Measurements from ENCODE around the gene PELI2.
A peak's percentile ranks its signal among the peaks of the same experiment; 100 is the strongest.

PELI2 gene

DNA sequence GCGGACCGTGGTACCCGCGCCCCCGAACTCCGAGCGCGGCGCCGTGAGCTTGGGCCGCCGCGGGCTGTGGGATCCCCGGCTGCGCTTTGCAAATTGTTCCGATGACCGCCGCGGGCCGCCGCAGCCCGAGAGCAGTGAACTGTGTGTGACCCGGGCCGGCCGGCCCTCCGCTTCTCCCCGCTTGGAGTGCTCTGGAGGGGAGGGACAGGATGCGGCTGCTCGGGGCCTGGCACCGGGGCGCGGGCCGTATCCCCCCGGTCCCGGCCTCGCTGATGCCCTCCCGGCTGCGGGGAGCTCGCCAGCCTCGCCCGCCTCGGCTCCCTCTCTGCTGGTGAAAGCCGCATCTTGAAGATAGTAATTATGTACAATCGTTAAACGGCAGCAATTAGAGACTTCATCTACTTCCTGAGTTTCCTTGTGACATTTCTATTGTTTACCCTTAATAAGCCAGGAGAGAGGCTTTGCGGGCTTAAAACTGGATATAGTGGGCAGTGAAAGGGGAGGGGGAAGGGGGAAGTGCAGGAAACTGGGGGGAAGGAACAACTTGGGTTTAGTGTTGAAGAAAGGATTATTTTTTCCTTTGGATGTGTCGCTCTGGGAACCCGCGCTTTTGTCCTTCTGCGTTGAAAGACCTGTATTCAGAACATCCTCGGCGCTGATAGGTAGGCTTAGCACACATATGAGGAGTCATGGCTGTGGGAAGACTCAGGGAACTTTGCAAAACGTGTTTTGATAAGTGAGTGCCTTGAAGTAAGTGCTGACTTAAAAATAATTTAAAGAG, 1.2 kb downstream of the PELI2 start:
- DNase-seq (ENCODE audit: low read depth, low spot score), result peak; percentile 69

DNA sequence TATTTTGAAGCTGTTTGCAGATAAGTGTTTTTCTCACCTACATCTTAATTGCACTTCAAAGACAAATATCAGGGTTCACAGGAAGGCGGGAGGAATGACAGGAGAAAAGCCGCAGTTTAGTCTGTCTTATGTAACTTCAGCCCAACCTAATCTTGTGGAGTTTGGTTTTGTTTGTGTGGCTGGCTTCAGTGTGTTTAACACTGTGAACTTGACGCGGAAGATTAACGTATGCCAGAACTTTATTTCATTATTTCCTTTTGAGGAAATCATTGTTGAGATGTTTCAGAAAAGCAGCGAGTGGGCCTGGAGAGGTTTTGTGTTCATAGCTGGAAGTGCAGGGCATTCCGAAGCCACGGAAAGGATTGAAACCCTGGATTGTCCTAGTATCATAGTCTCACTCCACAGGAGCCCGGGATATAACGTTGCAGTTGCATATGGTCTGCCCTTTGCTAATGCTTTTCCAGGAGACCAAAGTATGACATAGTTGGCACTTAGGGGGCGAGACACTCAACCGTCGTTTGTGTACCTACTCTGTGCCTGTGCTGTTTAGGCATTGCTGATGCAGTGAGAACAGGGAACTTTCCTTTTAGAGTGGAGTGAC, 2.0 kb downstream of the PELI2 start:
- no peak for DNase-seq (ENCODE audit: low read depth, low spot score)

DNA sequence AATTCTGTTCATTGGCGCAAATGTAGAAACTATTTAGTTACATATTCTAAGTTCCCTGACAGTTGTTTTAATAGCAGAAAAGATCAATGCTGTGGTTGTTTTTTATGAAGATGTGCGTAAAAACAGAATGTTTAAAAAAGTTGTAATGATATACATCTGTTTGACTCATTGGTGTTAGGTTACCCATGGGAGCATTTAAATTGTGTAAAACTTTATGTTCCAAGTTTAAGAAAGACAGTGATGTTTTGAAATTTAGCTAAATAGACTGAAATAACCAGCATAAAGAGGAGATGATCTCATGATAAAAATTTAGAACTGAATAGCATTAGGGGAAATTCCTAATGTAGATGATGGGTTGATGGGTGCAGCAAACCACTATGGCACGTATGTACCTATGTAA, 3.6 kb downstream of the PELI2 start:
- DNase-seq (ENCODE audit: low read depth, low spot score), result no peak

DNA sequence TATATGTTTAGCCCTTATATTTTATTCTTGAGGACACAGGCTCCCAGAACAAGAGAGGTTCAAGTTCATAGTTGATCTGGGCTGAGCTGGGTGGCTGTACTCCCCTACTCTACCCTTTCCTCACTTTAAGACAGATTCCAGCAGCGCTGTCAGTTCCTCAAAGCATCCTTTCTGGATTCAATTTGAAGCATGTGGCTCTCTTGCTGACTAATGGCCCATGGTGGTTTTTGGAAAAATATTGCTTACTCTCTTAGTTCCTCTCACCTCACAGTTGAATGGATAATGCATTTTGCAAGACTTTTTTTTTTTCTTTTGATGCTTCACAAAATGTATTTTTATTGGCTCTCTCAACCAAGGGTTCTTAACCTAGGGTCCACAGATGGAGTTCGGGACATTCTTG, 4.1 kb downstream of the PELI2 start:
- DNase-seq (ENCODE audit: low read depth, low spot score), result no peak

DNA sequence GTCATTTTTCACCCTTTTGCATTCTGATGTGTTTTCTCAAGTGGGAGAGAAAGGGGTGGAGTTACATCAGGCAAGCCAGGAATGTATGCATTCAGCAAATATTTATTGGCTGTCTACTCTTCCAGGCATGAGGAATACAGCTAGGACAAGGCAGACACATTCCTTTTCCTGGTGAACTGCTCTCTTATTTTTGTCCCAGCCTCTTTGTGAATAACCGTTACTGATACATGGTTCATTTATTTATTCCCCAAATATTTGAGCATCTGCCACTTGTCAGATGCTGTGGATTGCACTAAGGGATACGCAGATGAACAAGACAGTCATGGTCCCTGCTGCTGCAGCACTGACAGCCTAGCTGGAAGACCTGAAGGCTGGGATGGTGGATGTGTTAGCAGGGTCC, 6.1 kb downstream of the PELI2 start:
- no peak for DNase-seq (ENCODE audit: low read depth, low spot score)

DNA sequence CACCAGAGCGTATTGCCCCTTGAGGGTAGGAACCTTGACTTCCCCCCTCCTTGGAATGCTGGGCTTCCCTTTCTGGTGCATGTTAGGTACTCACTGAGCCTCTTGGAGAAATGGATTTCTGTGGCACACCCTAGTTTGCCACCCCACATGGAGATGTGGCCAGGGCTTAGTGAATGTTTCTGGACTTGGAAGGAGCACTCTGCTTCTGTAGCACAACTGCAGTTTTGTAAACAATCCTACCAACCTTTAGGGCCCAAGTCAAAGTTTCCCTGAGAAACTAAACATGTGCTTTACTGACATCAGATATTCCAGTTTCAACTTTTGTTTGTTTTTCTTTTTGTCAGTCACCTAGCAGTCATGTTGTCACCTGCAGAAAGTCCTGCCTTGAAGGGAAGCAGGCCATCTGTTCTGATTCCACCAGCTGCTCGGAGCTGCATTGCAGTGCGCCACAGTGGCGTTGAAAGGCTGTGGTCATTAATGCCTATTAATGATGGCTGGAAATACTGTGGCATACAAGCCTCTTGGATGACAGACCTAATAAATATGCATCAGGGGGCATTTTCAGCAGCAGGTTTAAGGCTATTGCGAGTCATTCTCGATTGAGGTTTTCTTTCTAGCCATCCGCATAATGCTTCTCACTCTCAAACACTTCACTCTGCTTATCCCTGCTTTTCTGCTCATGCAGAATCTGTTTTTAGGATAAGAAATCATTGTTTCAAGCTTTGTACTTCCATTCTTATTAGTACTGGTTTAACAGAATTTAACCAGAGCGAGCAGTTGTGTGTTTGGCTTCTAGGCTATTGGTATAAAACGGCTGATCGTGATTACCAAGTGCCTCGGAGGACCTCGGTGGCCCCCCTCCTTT, 7.8 kb downstream of the PELI2 start:
- no peak for DNase-seq (ENCODE audit: low read depth, low spot score)

DNA sequence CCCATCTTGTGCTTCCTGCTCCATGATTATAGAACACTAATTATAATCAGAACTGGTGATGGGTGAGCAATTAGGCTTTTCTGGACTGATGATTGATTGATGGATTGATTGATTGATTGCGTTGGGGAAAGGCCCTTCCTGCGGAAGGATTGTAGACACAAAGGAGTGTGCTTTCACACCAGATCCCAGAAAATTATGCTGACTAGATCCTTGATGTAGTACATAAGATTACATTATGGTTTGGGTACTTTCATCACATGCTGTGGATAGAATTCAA, 8.4 kb downstream of the PELI2 start:
- DNase-seq (ENCODE audit: low read depth, low spot score), result no peak

DNA sequence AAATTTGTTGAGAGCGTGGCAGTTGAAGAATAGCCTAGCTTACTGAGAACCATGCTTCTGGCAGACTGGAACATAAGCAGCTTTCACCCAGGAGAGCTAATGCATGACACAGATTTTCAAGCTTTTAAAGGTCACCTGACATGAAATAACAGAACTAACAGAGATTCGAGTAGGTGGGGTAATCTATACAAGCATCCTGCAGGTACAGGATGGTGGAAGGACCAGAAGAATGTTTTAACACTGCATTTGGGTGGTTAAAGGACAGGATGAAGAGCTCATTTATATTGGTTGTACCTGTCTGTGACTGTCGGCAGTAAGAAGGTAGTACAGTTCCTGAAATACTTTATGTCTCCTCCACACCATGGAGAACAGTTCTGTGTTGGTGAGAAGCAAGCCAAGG, 8.9 kb downstream of the PELI2 start:
- DNase-seq (ENCODE audit: low read depth, low spot score), result no peak

DNA sequence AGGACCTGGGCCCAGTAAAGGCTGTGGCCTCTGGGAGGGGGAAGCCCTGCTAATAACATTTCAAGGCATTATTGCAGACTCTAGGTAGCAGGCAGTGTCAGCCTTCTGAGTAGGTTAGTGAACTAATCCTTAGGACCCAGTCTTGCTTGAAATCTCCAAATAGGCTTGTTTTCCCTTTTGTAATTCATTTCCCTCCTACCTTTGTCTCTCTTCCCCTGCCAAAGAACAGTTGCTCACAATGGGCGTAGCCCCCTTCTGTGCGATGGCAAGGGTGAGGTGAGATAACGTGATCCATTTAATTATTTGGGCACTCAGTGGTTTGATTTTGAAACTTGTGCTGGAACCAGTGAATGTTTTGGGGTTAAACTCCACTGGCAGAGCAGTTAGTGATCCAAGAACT, 10.9 kb downstream of the PELI2 start:
- DNase-seq (ENCODE audit: low read depth, low spot score), result no peak

DNA sequence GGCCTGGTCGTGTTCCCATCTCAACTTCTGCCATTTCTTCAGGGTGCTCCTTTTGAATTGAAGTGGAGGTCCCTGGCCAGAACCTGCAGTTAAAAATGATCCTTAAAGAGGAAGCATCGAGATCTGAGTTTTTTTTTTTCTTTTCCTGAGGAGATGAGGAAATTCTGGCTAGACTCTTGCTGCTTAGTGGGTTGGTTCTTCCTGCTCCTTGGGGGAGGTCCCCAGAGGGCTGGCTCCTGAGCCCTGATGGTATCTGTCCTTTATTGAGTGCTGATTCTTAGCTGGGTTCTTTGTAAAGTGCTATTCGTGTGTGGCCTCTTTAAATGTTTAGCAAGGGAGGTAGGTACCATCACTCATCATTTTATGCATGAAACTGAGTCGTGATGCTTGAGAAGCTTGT, 11.7 kb downstream of the PELI2 start:
- no peak for DNase-seq (ENCODE audit: low read depth, low spot score)

DNA sequence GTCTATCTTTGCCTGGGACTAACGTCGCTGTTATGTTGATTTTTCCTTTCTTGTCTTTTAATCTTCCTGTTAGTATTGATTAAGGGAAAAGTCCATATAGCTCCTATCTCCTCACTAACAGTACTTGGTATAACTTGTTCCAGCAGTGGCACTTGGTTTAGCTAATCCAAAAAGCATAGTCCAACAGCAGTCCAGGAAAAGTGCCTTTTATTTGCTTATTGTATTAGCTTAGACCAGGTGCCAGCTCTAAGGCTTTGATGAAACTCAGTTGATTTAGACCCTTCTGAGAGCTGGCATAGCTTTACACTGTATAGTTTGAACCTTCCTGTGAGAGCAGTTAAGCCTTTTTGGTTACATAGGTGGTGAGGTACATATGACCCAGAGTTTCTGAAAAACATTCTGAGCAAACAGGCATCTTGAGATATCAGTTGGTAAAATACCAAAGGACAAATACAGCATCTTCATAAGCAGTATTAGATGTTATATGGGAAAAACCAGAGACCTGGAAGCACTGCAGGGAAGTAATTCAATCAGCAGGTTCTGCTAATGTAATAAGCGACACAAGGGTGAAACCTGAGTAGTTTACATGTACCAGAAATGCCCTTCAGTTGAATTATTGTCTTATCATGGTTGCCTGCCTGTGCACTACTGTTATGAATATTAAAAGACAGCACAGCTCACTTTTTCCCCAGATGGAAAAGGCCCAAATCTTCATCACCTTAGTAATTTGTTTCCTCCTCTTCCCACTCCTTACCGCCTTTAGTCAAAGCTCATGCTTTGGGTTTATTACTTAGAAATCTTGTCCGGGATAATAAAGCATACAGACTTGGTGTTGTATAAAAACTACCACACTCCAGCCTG, 13.0 kb downstream of the PELI2 start:
- no peak for DNase-seq (ENCODE audit: low read depth, low spot score)

DNA sequence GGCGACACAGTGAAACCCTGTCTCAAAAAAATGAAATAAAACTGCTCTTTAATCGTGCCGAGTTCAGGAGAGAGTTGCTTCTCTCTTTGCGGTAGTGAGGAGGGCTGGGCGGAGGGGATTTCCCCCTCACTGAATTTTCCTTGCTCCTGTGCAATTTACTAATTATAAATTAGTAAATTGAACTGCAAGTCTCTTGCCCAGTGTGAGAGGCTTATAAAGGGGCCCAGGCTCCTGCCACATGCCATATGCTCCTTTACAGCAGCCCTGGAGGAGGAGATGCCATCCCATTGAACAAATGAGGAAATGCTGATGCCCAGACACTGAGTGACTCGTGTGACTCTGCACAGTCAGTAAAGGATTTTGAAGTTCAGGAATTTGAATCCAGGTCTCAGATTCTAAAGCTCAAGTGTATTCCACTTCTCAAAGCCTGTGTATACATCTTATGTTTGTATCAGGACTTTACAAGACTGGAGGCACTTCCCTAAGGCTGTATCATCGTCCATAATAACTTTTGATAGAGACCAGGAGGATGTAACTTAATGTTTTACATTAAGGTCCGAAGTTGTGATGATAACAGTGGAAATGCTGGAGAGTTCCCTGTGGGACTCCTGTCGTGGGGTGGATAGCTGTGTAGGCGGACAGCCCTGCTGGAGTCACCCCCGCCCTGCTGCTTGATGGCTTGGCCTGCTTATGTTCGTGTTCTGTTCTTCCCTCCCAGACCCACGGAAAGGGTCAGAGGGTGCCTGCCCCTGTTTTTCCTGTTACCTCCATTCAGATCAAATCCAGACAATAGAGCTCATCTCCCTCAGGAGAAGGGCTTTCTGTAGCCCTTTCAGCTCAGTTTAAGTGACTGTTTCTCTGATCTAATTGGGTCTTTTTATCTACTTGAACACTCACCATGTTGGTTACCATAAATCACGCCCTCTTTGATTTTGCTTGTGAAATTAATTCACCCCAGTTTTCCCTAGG, 13.9 kb downstream of the PELI2 start:
- DNase-seq (ENCODE audit: low read depth, low spot score), result no peak

DNA sequence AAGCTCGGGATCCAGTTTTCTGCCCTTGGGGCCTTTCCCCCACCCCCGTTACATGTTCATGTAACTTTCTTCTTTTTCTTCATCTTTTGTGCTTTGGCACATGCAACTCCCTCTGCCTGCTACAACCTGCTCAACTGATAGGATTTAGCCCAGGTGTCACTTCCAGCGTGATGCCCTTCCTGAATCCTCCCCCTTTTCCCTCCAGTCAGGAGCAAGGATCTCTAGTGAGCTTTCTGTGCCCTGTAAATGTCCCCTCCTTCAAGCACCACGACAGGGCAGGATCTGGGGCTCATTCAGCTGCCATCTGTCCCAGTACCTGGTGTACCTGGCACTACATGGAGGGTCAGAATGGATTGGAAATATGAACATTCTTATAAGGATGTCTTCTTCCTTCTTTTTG, 15.3 kb downstream of the PELI2 start:
- DNase-seq (ENCODE audit: low read depth, low spot score), result no peak

DNA sequence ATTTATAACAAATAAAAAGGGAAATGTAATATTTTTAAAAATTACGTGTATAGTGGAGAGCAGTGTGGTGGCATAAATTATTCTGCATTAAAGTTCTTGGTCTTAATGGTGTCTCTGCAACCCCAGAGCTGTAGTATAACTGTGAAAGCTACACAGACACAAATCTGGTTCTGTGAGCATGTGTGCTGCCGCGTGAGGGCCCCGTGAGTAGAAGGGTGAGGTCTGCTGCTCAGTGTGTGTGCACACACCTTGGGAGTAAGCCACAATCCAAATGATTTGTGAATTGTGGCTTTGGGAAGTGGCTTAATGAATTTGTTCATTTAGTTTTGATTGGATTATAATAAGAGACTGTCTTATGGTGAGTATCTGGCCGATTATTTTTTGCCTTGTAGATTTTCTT, 16.8 kb downstream of the PELI2 start:
- DNase-seq (ENCODE audit: low read depth, low spot score), result no peak

DNA sequence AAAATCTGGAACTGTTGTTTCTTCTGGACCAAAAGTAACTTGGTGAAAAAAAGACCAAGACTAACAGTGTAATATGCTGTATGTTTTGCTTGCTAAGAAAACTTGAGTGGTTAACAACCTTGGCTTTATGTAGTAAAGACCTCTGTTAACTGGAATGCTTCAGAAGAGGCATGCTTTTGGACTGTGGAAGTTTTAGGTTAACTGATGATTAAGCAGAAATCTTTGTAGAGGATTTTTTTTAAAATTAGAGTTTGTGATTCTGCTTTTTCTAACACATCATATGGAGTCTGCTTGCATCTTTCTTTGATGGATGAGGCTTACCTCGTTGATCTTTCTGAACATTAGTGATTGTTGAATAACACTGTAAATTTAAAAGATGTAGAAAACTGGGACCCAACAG, 17.5 kb downstream of the PELI2 start:
- no peak for DNase-seq (ENCODE audit: low read depth, low spot score)

DNA sequence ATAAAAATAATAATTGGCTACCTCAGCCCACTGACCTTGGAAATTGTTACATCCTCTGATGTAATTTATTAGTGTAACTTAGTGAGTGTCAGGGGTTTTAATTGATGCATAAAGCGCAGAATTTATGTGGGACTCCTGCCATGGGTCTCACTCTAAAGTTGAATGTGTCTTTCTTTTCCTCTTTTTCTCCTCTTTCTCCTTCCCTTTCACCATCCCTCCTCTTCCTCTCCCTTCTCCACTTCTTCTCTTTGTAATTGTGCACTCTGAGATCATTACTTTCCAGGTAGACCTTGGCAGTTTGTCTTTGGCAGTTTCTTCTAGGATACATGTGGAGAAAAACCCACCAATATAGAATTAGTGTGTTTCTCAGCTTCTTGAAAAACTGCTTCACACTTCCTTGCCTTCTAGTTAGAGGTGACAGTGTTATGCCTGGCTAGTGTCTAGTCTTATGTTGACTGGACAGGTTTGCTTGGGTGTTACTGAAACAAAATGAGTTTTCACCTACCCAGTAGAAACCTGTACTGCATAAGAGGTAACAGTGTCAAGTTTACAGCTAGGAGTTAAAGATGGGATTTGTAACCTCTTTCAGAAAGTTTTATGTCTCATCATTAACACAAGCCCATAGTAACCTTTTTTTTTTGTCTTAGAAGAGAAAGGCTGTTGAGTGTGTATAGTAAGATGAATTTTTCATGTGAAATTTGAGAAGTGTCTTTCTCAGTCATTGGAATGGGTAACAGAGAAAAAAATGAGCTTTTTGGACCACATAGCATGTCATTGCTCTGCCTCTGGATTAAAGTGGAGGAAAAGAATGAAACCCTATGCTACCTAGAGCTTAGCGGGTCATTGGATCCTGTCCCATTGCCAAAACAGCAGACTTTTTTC, 18.6 kb downstream of the PELI2 start:
- DNase-seq (ENCODE audit: low read depth, low spot score), result no peak

DNA sequence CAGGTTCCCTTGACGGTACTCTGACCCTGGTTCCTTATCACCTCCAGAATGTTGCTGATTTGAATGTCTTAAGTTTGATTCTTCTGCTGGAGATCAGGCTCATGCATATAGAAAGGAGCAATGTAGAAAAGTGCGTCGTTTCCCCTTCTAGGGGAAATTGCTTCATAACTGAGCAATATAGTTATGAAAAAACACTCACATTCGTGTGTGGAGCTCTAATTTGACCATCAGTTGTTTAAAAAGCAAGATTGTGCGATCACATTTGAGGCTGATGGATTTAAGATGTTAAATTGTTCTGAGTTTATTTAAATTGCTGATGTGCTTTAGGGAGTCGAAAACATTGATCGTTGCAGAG, 19.2 kb downstream of the PELI2 start:
- DNase-seq (ENCODE audit: low read depth, low spot score), result no peak

DNA sequence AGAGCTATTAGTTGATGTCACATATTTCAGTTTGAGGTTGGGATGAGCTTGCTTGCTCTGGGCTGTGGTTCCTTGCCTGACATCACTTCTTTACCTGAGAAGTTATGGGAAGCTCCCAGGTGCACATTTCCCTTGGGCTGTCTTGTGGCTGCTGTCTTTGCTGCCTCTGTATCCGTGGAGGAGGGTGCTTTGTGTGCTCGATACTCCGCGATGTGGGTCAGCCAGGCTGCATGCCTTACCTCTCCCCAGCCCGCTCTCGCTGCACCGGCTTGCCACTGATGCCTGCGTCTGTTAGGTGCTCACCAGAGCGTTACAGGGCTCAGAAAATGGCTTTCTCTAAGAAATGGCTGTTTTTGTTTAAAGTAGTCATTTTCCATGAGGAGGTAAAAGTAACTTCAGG, 19.6 kb downstream of the PELI2 start:
- no peak for DNase-seq (ENCODE audit: low read depth, low spot score)

DNA sequence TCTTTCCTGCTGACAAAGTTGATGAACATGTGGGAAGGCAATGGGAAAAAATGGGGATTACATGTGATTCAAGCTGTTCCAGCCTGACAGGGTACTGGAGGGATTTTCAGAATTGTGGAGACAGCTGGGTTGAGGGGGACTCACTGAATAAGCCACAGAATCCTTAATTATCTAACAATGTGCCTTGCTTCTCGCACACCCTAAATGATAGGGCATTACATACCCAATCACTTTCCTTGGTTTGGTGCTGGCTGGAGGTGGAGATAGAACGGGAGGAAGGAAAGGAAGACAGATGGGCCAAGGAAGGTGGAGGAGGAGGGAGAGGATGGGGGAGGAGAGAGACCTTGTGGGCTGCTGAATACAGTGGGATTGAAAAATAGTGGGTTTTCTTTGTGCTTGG, 20.7 kb downstream of the PELI2 start:
- DNase-seq (ENCODE audit: low read depth, low spot score), result no peak

DNA sequence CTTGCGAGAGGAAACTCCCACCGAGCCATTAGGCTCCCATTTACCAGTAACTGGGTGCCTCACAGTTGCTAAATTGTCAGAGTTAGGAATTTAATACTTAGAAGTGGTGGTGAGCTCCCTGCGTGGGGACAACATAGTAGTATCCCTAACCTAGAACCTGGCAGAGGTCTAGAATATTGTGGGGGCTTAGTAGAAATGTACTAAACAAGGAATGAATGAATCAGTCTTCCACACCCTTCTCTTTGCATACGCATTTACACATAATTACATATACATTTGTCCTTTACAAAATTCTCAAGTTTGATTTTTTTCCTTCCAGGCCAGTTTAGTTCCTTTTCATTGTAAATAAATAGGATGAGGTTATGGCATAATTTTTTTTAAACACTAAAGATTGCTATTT, 24.1 kb downstream of the PELI2 start:
- DNase-seq (ENCODE audit: low read depth, low spot score), result no peak

Data from ELF-1 (cell line).